Measurements from ENCODE around the gene MAN1B1. TPM values are rescaled to one million over a fixed set of nuclear protein-coding genes. Genes with fewer than 3 reads are reported as not detected.

The MAN1B1 gene
- total RNA-seq, 1 donor from 2014 or later, result 41.9 TPM

DNA sequence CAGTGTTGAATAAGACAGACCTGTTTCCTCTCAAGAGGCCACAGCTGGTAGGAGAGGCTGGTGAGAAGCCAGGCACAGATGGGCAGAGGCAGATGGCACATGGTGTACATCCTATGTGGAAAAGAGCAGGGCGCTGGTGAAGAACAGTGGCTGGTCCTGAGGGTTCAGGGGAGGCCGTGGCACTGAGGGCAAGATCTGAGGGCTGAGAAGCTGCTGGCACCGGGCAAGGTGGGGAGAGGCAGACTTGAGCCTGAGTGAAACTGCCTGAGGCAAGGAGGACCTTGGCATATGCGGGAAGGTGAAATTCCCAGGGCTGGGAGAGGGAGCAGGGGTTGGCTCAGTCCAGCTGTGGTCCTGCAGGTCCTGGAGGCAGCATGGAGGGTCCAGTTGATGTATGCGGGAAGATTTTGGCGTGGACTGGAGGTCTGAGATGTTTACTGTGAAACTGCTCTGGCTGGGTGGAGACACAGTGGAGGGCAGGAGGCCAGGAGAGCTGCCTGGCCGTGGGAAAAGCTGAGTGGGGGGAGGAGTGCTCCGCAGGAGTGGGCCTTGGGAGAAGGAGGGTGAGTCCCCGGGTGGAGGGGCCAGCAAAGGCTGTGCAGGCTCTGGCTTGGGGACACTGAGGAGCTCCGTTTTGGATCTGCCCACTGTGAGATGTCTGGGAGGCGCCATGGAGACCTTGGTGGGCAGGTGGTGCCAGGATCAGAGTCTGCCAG is 2.6 kb downstream of the MAN1B1 start:
- Histone ChIP-seq H3K4me1 (peaks cover 24% of the 10 kb centered on the region), H3K27ac (no peak overlapping the region), H3K36me3 (peaks cover 30% of the 10 kb centered on the region), H3K27me3 (ENCODE audit: low read depth) (no peaks in the 10 kb centered on the region), H3K9me3 (no peaks in the 10 kb centered on the region), H3K4me3 (no peak overlapping the region)
- intact Hi-C loops (cut with DNase I), result no loop called here
- DNase-seq (no peak), ATAC-seq (no peak)
- TF ChIP-seq, protein P1, sequence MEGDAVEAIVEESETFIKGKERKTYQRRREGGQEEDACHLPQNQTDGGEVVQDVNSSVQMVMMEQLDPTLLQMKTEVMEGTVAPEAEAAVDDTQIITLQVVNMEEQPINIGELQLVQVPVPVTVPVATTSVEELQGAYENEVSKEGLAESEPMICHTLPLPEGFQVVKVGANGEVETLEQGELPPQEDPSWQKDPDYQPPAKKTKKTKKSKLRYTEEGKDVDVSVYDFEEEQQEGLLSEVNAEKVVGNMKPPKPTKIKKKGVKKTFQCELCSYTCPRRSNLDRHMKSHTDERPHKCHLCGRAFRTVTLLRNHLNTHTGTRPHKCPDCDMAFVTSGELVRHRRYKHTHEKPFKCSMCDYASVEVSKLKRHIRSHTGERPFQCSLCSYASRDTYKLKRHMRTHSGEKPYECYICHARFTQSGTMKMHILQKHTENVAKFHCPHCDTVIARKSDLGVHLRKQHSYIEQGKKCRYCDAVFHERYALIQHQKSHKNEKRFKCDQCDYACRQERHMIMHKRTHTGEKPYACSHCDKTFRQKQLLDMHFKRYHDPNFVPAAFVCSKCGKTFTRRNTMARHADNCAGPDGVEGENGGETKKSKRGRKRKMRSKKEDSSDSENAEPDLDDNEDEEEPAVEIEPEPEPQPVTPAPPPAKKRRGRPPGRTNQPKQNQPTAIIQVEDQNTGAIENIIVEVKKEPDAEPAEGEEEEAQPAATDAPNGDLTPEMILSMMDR (IDR thresholded peaks at IDR 0.05), result no peak

DNA sequence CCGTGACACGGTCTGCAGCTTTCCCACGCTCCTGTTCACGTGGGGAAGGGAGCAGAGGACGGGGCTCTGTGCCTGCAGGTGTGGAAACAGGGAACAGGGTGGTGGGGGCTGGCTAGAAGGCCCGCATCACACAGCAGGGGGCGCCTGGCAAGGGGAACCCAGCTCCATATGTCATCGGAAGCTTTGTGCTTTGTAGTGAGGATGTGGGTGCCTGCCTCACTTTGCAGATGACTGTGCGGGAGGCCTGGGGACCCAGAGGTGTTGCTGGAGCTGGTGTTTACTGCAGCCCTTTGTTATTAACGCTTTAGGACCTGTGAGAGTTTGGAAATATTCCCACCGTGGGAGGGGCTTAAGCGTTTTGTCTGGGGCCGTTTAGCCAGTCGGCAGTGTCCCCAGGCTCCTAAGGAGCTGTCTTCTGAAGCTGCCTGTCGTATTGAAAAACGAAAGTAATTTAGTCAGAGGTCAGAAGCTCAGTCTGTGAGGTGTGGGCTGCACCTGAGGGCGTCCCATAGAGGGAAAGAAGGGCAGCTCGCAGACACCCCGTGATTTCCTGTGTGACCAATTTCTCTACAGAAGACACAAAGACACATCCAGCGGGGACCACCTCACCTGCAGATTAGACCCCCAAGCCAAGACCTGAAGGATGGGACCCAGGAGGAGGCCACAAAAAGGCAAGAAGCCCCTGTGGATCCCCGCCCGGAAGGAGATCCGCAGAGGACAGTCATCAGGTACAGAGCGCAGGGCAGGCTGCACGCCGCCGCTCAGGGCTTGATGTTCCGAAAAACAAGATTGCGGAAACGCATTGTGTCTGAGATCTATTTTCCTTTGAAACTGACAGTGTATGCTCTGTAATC is 9.1 kb downstream of the MAN1B1 start:
- DNase-seq (peak; percentile 48), ATAC-seq (peak; percentile 56 to 68)
- intact Hi-C loops (cut with DNase I), result no loop called here
- Histone ChIP-seq H3K4me3 (peak overlapping the region; percentile 6), H3K27me3 (ENCODE audit: low read depth) (no peaks in the 10 kb centered on the region), H3K9me3 (no peaks in the 10 kb centered on the region), H3K4me1 (no peaks in the 10 kb centered on the region), H3K27ac (peak overlapping the region; percentile 41), H3K36me3 (peaks cover 78% of the 10 kb centered on the region)
- TF ChIP-seq, protein P1 (IDR thresholded peaks at IDR 0.05), result peak; percentile 29

GRCh38 chr9:137096785-137097546 is 10.2 kb downstream of the MAN1B1 start:
- no peaks in the 10 kb centered on the region for H3K27me3 ChIP-seq (ENCODE audit: low read depth)
- no peaks in the 10 kb centered on the region for H3K9me3 ChIP-seq
- H3K4me1 ChIP-seq, result no peaks in the 10 kb centered on the region
- ATAC-seq (no peak), DNase-seq (no peak)
- intact Hi-C loops (cut with DNase I), result no loop called here
- H3K4me3 ChIP-seq, result no peak overlapping the region
- H3K36me3 ChIP-seq, result peaks cover 80% of the 10 kb centered on the region
- TF ChIP-seq, protein P1 (IDR thresholded peaks at IDR 0.05), result no peak
- H3K27ac ChIP-seq, result no peak overlapping the region

DNA sequence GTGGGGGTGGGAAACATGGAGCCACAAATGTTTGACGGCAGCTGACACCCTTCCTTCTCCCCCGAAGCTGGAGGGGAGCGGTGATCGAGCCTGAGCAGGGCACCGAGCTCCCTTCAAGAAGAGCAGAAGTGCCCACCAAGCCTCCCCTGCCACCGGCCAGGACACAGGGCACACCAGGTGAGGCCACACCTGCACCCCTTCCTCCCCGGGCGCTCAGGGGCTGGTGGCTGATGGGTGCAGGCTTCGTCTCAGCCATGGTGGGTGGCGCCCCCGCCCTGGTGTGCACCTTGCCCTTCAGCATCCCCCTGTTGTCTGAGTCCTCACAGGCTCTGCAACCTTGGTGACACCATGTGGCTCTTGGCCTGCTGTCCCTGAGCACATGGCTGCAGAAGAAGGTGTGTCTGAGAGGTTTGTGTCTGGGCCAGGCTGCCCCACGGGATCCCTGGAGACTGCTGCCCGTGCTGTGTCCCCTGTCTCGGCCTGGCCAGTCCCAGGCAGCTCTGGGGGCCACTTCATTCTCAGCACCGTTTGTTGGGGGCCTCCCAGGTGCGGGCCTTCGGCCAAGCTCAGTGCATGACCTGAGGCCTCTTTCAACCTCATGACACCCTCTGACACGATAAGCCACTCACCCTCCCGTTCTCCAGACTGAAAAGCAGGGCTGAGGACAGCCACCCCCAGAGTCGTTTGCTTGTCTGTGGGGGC is 11.1 kb downstream of the MAN1B1 start:
- intact Hi-C loops (cut with DNase I), result no loop called here
- peaks cover 75% of the 10 kb centered on the region for H3K36me3 ChIP-seq
- H3K4me3 ChIP-seq, result no peak overlapping the region
- TF ChIP-seq, protein P1 (IDR thresholded peaks at IDR 0.05), result no peak
- ATAC-seq (no peak), DNase-seq (no peak)
- no peaks in the 10 kb centered on the region for H3K9me3 ChIP-seq
- no peaks in the 10 kb centered on the region for H3K27me3 ChIP-seq (ENCODE audit: low read depth)
- H3K4me1 ChIP-seq, result no peaks in the 10 kb centered on the region
- no peak overlapping the region for H3K27ac ChIP-seq

- DNase-seq, result no peak
- Histone ChIP-seq H3K27me3 (ENCODE audit: low read depth) (no peaks in the 10 kb centered on the region), H3K4me3 (no peak overlapping the region), H3K4me1 (no peaks in the 10 kb centered on the region), H3K9me3 (no peaks in the 10 kb centered on the region), H3K27ac (no peak overlapping the region), H3K36me3 (peaks cover 80% of the 10 kb centered on the region)
- TF ChIP-seq, protein P1 (IDR thresholded peaks at IDR 0.05), result no peak
- ATAC-seq, result no peak
- intact Hi-C loops (cut with DNase I), result no loop called here
Measured at GRCh38 chr9:137099231-137099630, 12.4 kb downstream of the MAN1B1 start.
